Upper lobe of left lung (tissue), 6 donors: Measurements from ENCODE around the gene STING1. TPM values are rescaled to one million over a fixed set of nuclear protein-coding genes. Genes with fewer than 3 reads are reported as not detected.

Source experiments
- ATAC-seq, 2 donors: fragments of 200-7000 bp; cut with Tn5 transposase; one replicate each; pipeline ENCODE4 v1.9.1; 2022; ENCODE audit warnings: mild to moderate bottlenecking in 2 of 2, moderate library complexity in 2 of 2; ENCODE audit not compliant: low FRiP score in 2 of 2
- DNase-seq, 2 donors: peaks; one replicate each; pipeline ENCODE4 v3.0.0-alpha.2; 2019 to 2020
- H3K27ac ChIP-seq, 4 donors: fragments of 200-600 bp; sonication (generic); one replicate each; pipeline ENCODE4 v1.5.1; 2016 to 2019
- H3K27me3 ChIP-seq, 4 donors: fragments of 200-600 bp; sonication (generic); one replicate each; pipeline ENCODE4 v1.5.1; 2017 to 2019
- H3K36me3 ChIP-seq, 4 donors: fragments of 200-600 bp; sonication (generic); one replicate each; pipeline ENCODE4 v1.5.1; 2016 to 2019
- H3K4me1 ChIP-seq, 4 donors: fragments of 200-600 bp; sonication (generic); one replicate each; pipeline ENCODE4 v1.5.1; 2018 to 2019
- H3K4me3 ChIP-seq, 4 donors: fragments of 200-600 bp; sonication (generic); one replicate each; pipeline ENCODE4 v1.5.1; 2017 to 2019; ENCODE audit warnings: mild to moderate bottlenecking in 2 of 4, moderate library complexity in 1 of 4
- H3K9me3 ChIP-seq, 4 donors: fragments of 200-600 bp; sonication (generic); one replicate each; pipeline ENCODE4 v1.5.1; 2018 to 2019
- CTCF ChIP-seq, 6 experiments: fragments of 450-650 bp in 4 of 6; fragments of 200-600 bp in 2 of 6; sonication (generic) in 2 of 6; IDR thresholded peaks; one replicate each; pipeline ENCODE4 v1.5.1; 2016 to 2019; ENCODE audit warnings: antibody characterized with exemption in 6 of 6
- EP300 ChIP-seq, 4 donors: sonication (generic); formaldehyde crosslinking; IDR thresholded peaks; one replicate each; pipeline ENCODE4 v1.5.1; 2017; ENCODE audit warnings: antibody characterized with exemption in 4 of 4, control low read depth in 2 of 4
- POLR2A ChIP-seq, 4 donors: fragments of 450-650 bp; IDR thresholded peaks; one replicate each; pipeline ENCODE4 v1.5.1; 2016 to 2017; ENCODE audit warnings: antibody characterized with exemption in 4 of 4, mild to moderate bottlenecking in 2 of 4
- POLR2AphosphoS5 ChIP-seq, 2 donors: sonication (generic); formaldehyde crosslinking; IDR thresholded peaks; one replicate each; pipeline ENCODE4 v1.5.1; 2017; ENCODE audit warnings: antibody characterized with exemption in 2 of 2
- WGBS, 2 donors: methylation state at CpG; one replicate each; pipeline ENCODE4 v1.1.5; 2017 to 2018; 5-methylcytosine and 5-hydroxymethylcytosine counted together
- total RNA-seq, 6 donors: library from RNA; depleted of rRNA in 4 of 6; stranded (reverse); fragments of >200 nt in 4 of 6; gene quantifications; one replicate each; pipeline versions ENCODE4 v1.1.0 to v1.2.1, GENCODE V29; 2016 to 2021
- donor health status: DM: no; HTN: no; CAD: no; lungs with moderate emphysema.
- donor health status: DM: no; HTN: yes; CAD: no; lungs with severe emphysema.

The STING1 gene
- total RNA-seq, 6 donors from 2014 or later = 70.3 to 141 (median 107) TPM

DNA sequence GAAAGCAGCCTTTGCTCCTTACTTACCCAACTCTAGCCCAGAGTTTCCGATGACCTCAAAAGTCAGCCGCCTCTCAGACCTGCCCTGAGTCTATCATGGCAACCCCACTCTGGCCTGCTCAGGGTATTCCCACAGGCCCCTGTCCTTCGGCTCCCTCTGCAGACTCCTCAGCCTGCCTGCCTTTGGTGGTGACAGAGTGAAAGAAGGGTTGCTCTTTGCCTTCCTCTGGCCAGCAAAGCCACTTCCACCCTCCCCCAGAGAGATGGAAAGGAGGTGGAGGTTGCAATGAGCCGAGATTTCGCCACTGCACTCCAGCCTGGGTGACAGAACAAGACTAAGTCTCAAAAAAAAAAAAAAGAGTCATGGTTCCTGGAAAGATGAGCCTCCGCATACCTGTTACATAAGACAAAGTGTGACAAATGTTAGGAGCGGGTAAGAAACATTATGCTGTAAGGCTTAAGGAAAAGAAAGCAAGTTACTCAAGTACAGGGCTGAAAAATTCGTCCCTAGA lies 14.1 kb downstream of the STING1 start:
- Histone ChIP-seq H3K27me3 (no peaks in the 10 kb centered on the region), H3K9me3 (no peaks in the 10 kb centered on the region), H3K36me3 (no peaks in the 10 kb centered on the region), H3K4me3 (no peak overlapping the region), H3K4me1 (peaks cover 19 to 29% (median 21%) of the 10 kb centered on the region in 4 donors), H3K27ac (no peak overlapping the region)
- WGBS, 2 donors = 63 to 82% methylated on average over 8 of the region's 8 CpGs
- ATAC-seq (peak in 1 of 2 donors; percentile 62), DNase-seq (peak in 1 of 2 donors; percentile 47)
- TF ChIP-seq POLR2AphosphoS5 (IDR thresholded peaks at IDR 0.05) = peak in 1 of 2 donors; percentile 8
- no peak for TF ChIP-seq CTCF (IDR thresholded peaks at IDR 0.05)

GRCh38 chr5:139462586-139463276 lies 19.8 kb downstream of the STING1 start, which contains the start of gene ECSCR:
Gene ECSCR (minus strand): TSS chr5:139462743. CDS start chr5:139462670, 73 bp downstream.
- peak within 1 kb of the TSS in 3 of 4 donors; percentile 36 to 52 (median 47) for H3K4me3 ChIP-seq
- H3K9me3 ChIP-seq = no peaks in the 10 kb centered on the region
- H3K36me3 ChIP-seq = peaks cover 0 to under 1% (median 0%) of the 10 kb centered on the region in 4 donors
- peak in 1 of 2 donors; percentile 8 for ATAC-seq
- TF ChIP-seq POLR2A (IDR thresholded peaks at IDR 0.05) (no peak), POLR2AphosphoS5 (IDR thresholded peaks at IDR 0.05) (peak in 1 of 2 donors; percentile 26)
- H3K27ac ChIP-seq = peak within 1 kb of the TSS; percentile 72 to 86 (median 80)
- peak; percentile 35 to 45 for DNase-seq
- WGBS, 2 donors = 61 to 81% methylated on average over 8 to 10 of the region's 10 CpGs
- H3K4me1 ChIP-seq = peaks cover 13 to 30% (median 21%) of the 10 kb centered on the region in 4 donors
- H3K27me3 ChIP-seq = no peaks in the 10 kb centered on the region

GRCh38 chr5:139461698-139462097 lies 20.9 kb downstream of the STING1 start:
- Histone ChIP-seq H3K4me1 (peaks cover 13 to 35% (median 21%) of the 10 kb centered on the region in 4 donors), H3K4me3 (peak overlapping the region in 3 of 4 donors; percentile 36 to 52 (median 47)), H3K27ac (peak overlapping the region; percentile 72 to 86 (median 80)), H3K36me3 (peaks cover 0 to 9% (median 0%) of the 10 kb centered on the region in 4 donors), H3K27me3 (no peaks in the 10 kb centered on the region), H3K9me3 (no peaks in the 10 kb centered on the region)
- TF ChIP-seq EP300 (IDR thresholded peaks at IDR 0.05) (peak in 1 of 4 donors; percentile 52), POLR2A (IDR thresholded peaks at IDR 0.05) (peak in 1 of 4 donors; percentile 10), POLR2AphosphoS5 (IDR thresholded peaks at IDR 0.05) (peak in 1 of 2 donors; percentile 19), CTCF (IDR thresholded peaks at IDR 0.05) (peak in 1 of 6 experiments; percentile 20)
- 37 to 68% methylated on average over 3 to 5 of the region's 5 CpGs for WGBS, 2 donors
- DNase-seq = no peak
- peak in 1 of 2 donors; percentile 39 for ATAC-seq

DNA sequence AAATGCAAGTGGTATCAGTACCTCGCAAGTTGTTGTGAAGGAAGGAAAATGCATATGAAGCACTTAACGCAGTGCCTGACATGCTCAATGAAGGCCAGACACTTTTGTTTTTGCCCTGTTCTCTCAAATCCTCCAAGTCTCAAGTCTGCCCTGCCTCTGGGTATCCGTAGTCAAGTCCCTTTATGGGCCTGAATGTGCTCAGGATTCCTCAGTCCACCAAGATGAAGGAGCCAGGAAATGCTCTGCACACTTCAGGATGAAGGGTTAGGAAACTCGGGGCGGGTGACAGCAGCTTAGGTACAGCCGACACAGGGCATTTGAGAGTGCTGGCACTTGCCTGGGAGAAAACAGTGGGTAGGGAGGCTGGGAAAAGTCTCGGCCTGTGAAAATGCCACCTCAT lies 21.4 kb downstream of the STING1 start:
- peaks cover 0 to 10% (median 0%) of the 10 kb centered on the region in 4 donors for H3K36me3 ChIP-seq
- H3K27ac ChIP-seq = peak overlapping the region; percentile 72 to 86 (median 80)
- ATAC-seq = no peak

More for the DNA sequence above, 21.4 kb downstream of the STING1 start:
- Histone ChIP-seq H3K4me1 (peaks cover 13 to 35% (median 21%) of the 10 kb centered on the region in 4 donors), H3K4me3 (peak overlapping the region in 3 of 4 donors; percentile 36 to 52 (median 47)), H3K27me3 (no peaks in the 10 kb centered on the region), H3K9me3 (no peaks in the 10 kb centered on the region)
- TF ChIP-seq EP300 (IDR thresholded peaks at IDR 0.05) = no peak
- TF ChIP-seq POLR2A (IDR thresholded peaks at IDR 0.05) = no peak
- no peak for TF ChIP-seq POLR2AphosphoS5 (IDR thresholded peaks at IDR 0.05)
- no peak for TF ChIP-seq CTCF (IDR thresholded peaks at IDR 0.05)
- no peak for DNase-seq
- WGBS, 2 donors = 58 to 60% methylated on average over 7 of the region's 7 CpGs
